Osteoblast (primary cell): ENCODE results near the gene IQGAP3. TPM values are rescaled to one million over a fixed set of nuclear protein-coding genes. Genes with fewer than 3 reads are reported as not detected.

ENCODE experiments used
- DNase-seq: peaks from one replicate; pipeline ENCODE4 v3.0.0; 2011; ENCODE audit warnings: low spot score, mixed read lengths; ENCODE audit not compliant: insufficient read length; ENCODE audit errors: missing footprints
- H2AFZ ChIP-seq: 2 replicates; pipeline ENCODE4 v1.6.0; 2011; ENCODE audit warnings: mild to moderate bottlenecking, low read length
- H3K27ac ChIP-seq: 2 replicates; pipeline ENCODE4 v1.5.1; 2011; ENCODE audit warnings: mild to moderate bottlenecking, low read depth, low read length, moderate library complexity
- H3K27me3 ChIP-seq: 2 replicates; pipeline ENCODE4 v1.6.0; 2012; ENCODE audit warnings: mild to moderate bottlenecking, control low read depth, inconsistent platforms, low read length, moderate library complexity; ENCODE audit not compliant: insufficient read depth
- H3K36me3 ChIP-seq: 2 replicates; pipeline ENCODE4 v1.5.1; 2011; ENCODE audit warnings: mild to moderate bottlenecking, low read length, control low read depth, moderate library complexity; ENCODE audit not compliant: insufficient read depth
- H3K4me1 ChIP-seq: 2 replicates; pipeline ENCODE4 v1.5.1; 2011; ENCODE audit warnings: mild to moderate bottlenecking, low read length, control low read depth, moderate library complexity; ENCODE audit not compliant: insufficient read depth
- H3K4me2 ChIP-seq: 2 replicates; pipeline ENCODE4 v1.6.0; 2011; ENCODE audit warnings: mild to moderate bottlenecking, low read length; ENCODE audit not compliant: insufficient read depth
- H3K4me3 ChIP-seq: fragments of 200-600 bp; sonication (generic); 3 replicates; pipeline ENCODE4 v1.5.1; 2012; ENCODE audit warnings: mild to moderate bottlenecking, low read length, inconsistent platforms; ENCODE audit not compliant: insufficient read depth
- H3K79me2 ChIP-seq: 2 replicates; pipeline ENCODE4 v1.6.0; 2012; ENCODE audit warnings: mild to moderate bottlenecking, low read length, control low read depth, inconsistent platforms; ENCODE audit not compliant: insufficient read depth
- H3K9me3 ChIP-seq: 2 replicates; pipeline ENCODE4 v1.5.1; 2011; ENCODE audit warnings: low read depth, low read length, control low read depth
- H4K20me1 ChIP-seq: 2 replicates; pipeline ENCODE4 v1.6.0; 2012; ENCODE audit warnings: mild to moderate bottlenecking, low read length, control low read depth; ENCODE audit not compliant: insufficient read depth
- CTCF ChIP-seq: IDR thresholded peaks from 2 replicates; pipeline ENCODE4 v1.5.1; 2011; ENCODE audit warnings: mild to moderate bottlenecking, low read depth, low read length, moderate library complexity; ENCODE audit errors: extremely low read depth
- total RNA-seq: library from RNA; depleted of rRNA; stranded (reverse); fragments of >200 nt; gene quantifications from 2 replicates; pipeline ENCODE4 v1.2.3, GENCODE V29; 2012

IQGAP3 gene
- total RNA-seq, 1 donor = 2.9 TPM

GRCh38 chr1:156559797-156560385, 12.5 kb downstream of the IQGAP3 start:
- H3K79me2 ChIP-seq = no peaks in the 10 kb centered on the region
- H3K4me2 ChIP-seq = no peak overlapping the region
- H3K4me3 ChIP-seq = no peak overlapping the region
- H4K20me1 ChIP-seq = no peaks in the 10 kb centered on the region
- H2AFZ ChIP-seq = no peak overlapping the region
- no peaks in the 10 kb centered on the region for H3K4me1 ChIP-seq
- peaks cover 50% of the 10 kb centered on the region for H3K36me3 ChIP-seq
- H3K27ac ChIP-seq = no peak overlapping the region
- no peak for DNase-seq
- H3K27me3 ChIP-seq = no peaks in the 10 kb centered on the region
- H3K9me3 ChIP-seq = no peaks in the 10 kb centered on the region
- TF ChIP-seq CTCF = no peak

GRCh38 chr1:156559086-156559796, 13.1 kb downstream of the IQGAP3 start:
- Histone ChIP-seq H3K4me2 (no peak overlapping the region), H3K9me3 (no peaks in the 10 kb centered on the region), H3K79me2 (no peaks in the 10 kb centered on the region), H3K4me1 (no peaks in the 10 kb centered on the region), H4K20me1 (no peaks in the 10 kb centered on the region), H3K27ac (no peak overlapping the region), H3K4me3 (no peak overlapping the region), H3K36me3 (peaks cover 50% of the 10 kb centered on the region), H2AFZ (no peak overlapping the region), H3K27me3 (no peaks in the 10 kb centered on the region)
- TF ChIP-seq CTCF = no peak
- DNase-seq = no peak

- H3K4me3 ChIP-seq = no peak overlapping the region
- no peaks in the 10 kb centered on the region for H4K20me1 ChIP-seq
- no peak for TF ChIP-seq CTCF
- no peaks in the 10 kb centered on the region for H3K9me3 ChIP-seq
- no peak overlapping the region for H3K4me2 ChIP-seq
- DNase-seq = no peak
- peaks cover 42% of the 10 kb centered on the region for H3K36me3 ChIP-seq
- no peaks in the 10 kb centered on the region for H3K27me3 ChIP-seq
- H2AFZ ChIP-seq = no peak overlapping the region
- peaks cover 8% of the 10 kb centered on the region for H3K4me1 ChIP-seq
- no peak overlapping the region for H3K27ac ChIP-seq
- H3K79me2 ChIP-seq = no peaks in the 10 kb centered on the region
Observed at GRCh38 chr1:156556354-156556753, 16.0 kb downstream of the IQGAP3 start.

- Histone ChIP-seq H4K20me1 (no peaks in the 10 kb centered on the region), H3K36me3 (peaks cover 39% of the 10 kb centered on the region)
- no peak for TF ChIP-seq CTCF
Observed at GRCh38 chr1:156555715-156556114, 16.6 kb downstream of the IQGAP3 start.

More at GRCh38 chr1:156555715-156556114, 16.6 kb downstream of the IQGAP3 start:
- no peak overlapping the region for H3K4me3 ChIP-seq
- H3K27me3 ChIP-seq = no peaks in the 10 kb centered on the region
- H3K27ac ChIP-seq = no peak overlapping the region
- no peak overlapping the region for H2AFZ ChIP-seq
- no peaks in the 10 kb centered on the region for H3K79me2 ChIP-seq
- no peak for DNase-seq
- H3K4me1 ChIP-seq = peaks cover 8% of the 10 kb centered on the region
- no peaks in the 10 kb centered on the region for H3K9me3 ChIP-seq
- no peak overlapping the region for H3K4me2 ChIP-seq
